ENCODE measurements around the gene FAM43A. TPM values are rescaled to one million over a fixed set of nuclear protein-coding genes. Genes with fewer than 3 reads are reported as not detected.

Gene FAM43A
- total RNA-seq, 2 experiments from 2014 or later: 2.4 to 2.6 TPM

DNA sequence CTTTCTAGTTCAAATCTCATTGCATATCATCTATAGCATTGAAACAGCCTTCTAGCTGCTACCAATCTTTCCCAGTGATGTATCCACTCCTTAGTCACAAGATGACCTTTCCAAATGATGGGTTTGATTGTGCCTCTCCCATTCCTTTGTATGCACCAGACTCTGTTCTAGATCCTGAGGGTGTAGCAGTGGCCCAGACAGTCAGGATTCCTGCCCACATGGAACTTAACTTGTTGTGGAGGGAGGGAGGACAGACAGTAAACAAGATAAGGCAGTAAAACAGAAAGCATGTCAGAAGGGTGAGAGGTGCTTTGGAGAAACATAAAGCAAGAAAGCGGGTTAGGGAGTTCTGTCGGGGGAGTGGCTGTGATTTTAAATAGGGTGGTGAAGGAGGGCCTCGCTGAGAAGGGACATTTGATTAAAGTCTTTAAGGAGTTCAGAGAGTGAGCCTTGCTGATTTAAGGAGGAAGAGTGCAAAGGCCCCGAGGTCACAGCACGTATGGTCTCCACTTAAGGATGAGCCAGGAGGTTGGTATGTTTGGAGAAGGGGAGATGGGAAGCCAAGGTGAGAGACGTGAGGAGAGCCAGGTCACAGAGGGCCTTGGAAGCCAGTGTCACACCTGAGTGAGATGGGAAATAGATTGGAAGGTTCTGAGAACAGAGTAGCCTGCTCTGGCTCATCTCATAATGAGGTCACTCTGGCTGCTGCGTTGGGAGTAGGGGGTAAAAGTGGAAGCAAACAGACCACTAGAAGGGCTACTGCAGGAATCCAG, 38.3 kb downstream of the FAM43A start:
- Histone ChIP-seq H3K9me3 (ENCODE audit: control insufficient read depth in 1 of 2, insufficient read depth in 1 of 2, low read length in 2 of 2) (no peaks in the 10 kb centered on the region), H3K27me3 (ENCODE audit: control insufficient read depth in 1 of 2, insufficient read depth in 2 of 2, low read length in 2 of 2) (peaks cover 1 to 4% of the 10 kb centered on the region in 2 experiments), H3K27ac (ENCODE audit: low read depth in 1 of 2, low read length in 2 of 2) (no peak overlapping the region), H3K4me1 (ENCODE audit: insufficient read depth, low read length) (no peaks in the 10 kb centered on the region), H3K36me3 (ENCODE audit: insufficient read depth, low read length) (no peaks in the 10 kb centered on the region), H3K4me3 (ENCODE audit: low read length) (no peak overlapping the region)
- TF ChIP-seq, protein P1, sequence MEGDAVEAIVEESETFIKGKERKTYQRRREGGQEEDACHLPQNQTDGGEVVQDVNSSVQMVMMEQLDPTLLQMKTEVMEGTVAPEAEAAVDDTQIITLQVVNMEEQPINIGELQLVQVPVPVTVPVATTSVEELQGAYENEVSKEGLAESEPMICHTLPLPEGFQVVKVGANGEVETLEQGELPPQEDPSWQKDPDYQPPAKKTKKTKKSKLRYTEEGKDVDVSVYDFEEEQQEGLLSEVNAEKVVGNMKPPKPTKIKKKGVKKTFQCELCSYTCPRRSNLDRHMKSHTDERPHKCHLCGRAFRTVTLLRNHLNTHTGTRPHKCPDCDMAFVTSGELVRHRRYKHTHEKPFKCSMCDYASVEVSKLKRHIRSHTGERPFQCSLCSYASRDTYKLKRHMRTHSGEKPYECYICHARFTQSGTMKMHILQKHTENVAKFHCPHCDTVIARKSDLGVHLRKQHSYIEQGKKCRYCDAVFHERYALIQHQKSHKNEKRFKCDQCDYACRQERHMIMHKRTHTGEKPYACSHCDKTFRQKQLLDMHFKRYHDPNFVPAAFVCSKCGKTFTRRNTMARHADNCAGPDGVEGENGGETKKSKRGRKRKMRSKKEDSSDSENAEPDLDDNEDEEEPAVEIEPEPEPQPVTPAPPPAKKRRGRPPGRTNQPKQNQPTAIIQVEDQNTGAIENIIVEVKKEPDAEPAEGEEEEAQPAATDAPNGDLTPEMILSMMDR (IDR thresholded peaks at IDR 0.05): no peak
- Mint-ChIP-seq H3K4me1 (ENCODE audit: low read depth) (no peaks in the 10 kb centered on the region), H3K27me3 (peaks cover 2% of the 10 kb centered on the region), H3K36me3 (ENCODE audit: low read depth) (no peaks in the 10 kb centered on the region), H3K27ac (no peak overlapping the region), H3K9me3 (no peaks in the 10 kb centered on the region), H3K4me3 (no peak overlapping the region)
- ChIA-PET POLR2A (interaction anchor here (0.7 kb wide), 1 partner anchor 45 kb away, joined by 3 read pairs; no protein-coding TSS in a partner anchor), CTCF (no interaction called here)
- intact Hi-C loops (cut with DNase I, micrococcal nuclease): no loop called here
- DNase-seq (no peak), ATAC-seq (ENCODE audit: poor library complexity) (no peak)

DNA sequence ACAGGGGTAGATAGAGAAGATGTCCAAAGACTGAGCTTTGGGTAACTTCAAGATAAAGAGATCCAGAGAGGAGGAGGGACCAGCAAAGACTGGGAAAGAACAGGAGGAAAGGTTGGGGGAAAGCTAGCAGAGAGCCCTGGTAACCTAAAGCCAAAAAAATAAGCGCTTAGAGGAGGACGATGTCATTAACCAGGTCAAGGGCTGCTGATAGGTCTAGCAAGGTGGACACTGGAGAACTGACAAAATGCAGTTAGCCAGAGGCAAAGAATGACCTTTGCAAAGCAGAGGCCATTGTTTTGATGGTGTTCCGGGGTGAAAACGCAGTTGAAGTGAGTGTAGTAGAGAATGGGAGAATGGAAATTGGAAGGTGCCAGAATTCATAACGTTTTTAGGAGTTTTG, 39.7 kb downstream of the FAM43A start:
- peaks cover 2 to 4% of the 10 kb centered on the region in 2 experiments for H3K27me3 ChIP-seq (ENCODE audit: control insufficient read depth in 1 of 2, insufficient read depth in 2 of 2, low read length in 2 of 2)
- H3K36me3 ChIP-seq (ENCODE audit: insufficient read depth, low read length): no peaks in the 10 kb centered on the region
- H3K9me3 ChIP-seq (ENCODE audit: control insufficient read depth in 1 of 2, insufficient read depth in 1 of 2, low read length in 2 of 2): no peaks in the 10 kb centered on the region
- no peak for DNase-seq
- H3K9me3 Mint-ChIP-seq: no peaks in the 10 kb centered on the region
- no peak overlapping the region for H3K27ac ChIP-seq (ENCODE audit: low read depth in 1 of 2, low read length in 2 of 2)
- TF ChIP-seq, protein P1 (IDR thresholded peaks at IDR 0.05): no peak
- H3K27me3 Mint-ChIP-seq: peaks cover 12% of the 10 kb centered on the region
- ChIA-PET POLR2A (no interaction called here), CTCF (no interaction called here)
- no peaks in the 10 kb centered on the region for H3K36me3 Mint-ChIP-seq (ENCODE audit: low read depth)
- no peaks in the 10 kb centered on the region for H3K4me1 Mint-ChIP-seq (ENCODE audit: low read depth)
- no peak for ATAC-seq (ENCODE audit: poor library complexity)
- intact Hi-C loops (cut with DNase I, micrococcal nuclease): no loop called here
- H3K4me3 Mint-ChIP-seq: no peak overlapping the region
- H3K4me3 ChIP-seq (ENCODE audit: low read length): no peak overlapping the region
- no peak overlapping the region for H3K27ac Mint-ChIP-seq
- no peaks in the 10 kb centered on the region for H3K4me1 ChIP-seq (ENCODE audit: insufficient read depth, low read length)

DNA sequence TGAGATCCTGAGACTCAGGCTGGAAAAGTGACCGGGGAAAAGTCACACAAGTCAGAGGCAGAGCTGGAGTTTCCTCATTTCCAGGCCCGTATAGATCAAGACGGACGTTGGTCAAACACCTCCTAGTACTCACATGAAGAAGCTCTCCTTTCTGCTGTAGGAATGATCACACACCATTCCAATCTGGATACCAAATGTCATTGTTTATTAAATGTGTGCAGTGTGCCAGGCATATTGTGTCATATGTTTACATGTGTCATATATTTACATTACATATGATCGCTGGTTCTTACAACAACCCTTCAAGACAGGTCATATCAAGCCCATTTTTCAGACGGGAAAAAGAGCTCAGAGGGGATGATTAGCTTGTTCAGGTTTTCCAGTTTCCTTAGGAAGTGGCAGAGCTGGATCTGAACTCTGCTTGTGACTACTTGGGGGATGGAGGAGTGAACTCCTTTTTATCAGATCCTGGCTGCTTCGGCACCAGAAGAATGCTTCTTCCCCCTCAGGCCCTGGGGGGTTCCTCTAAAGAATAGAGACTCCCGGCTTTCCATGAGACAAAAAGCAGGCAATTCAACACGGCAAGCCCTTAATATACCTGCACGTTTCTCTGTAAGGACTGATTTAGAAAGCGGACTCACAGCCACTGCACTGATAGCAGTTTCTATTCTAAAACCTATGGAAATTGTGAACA, 41.9 kb downstream of the FAM43A start:
- Mint-ChIP-seq H3K27me3 (peaks cover 20% of the 10 kb centered on the region), H3K4me1 (ENCODE audit: low read depth) (no peaks in the 10 kb centered on the region), H3K4me3 (no peak overlapping the region), H3K36me3 (ENCODE audit: low read depth) (no peaks in the 10 kb centered on the region), H3K27ac (no peak overlapping the region), H3K9me3 (no peaks in the 10 kb centered on the region)
- Histone ChIP-seq H3K27ac (ENCODE audit: low read depth in 1 of 2, low read length in 2 of 2) (no peak overlapping the region), H3K9me3 (ENCODE audit: control insufficient read depth in 1 of 2, insufficient read depth in 1 of 2, low read length in 2 of 2) (no peaks in the 10 kb centered on the region), H3K36me3 (ENCODE audit: insufficient read depth, low read length) (no peaks in the 10 kb centered on the region), H3K27me3 (ENCODE audit: control insufficient read depth in 1 of 2, insufficient read depth in 2 of 2, low read length in 2 of 2) (peaks cover 2 to 4% of the 10 kb centered on the region in 2 experiments), H3K4me1 (ENCODE audit: insufficient read depth, low read length) (no peaks in the 10 kb centered on the region), H3K4me3 (ENCODE audit: low read length) (no peak overlapping the region)
- no peak for DNase-seq
- ChIA-PET CTCF (no interaction called here), POLR2A (no interaction called here)
- no peak for ATAC-seq (ENCODE audit: poor library complexity)
- TF ChIP-seq, protein P1 (IDR thresholded peaks at IDR 0.05): no peak
- intact Hi-C loops (cut with DNase I, micrococcal nuclease): no loop called here

Measured in CD4-positive, alpha-beta T cell (primary cell).